ENCODE results near the gene MVB12B.
"Not testable (repeated sequence)": the region's sequence is repeated elsewhere in the genome, so short reads cannot be mapped to it uniquely, and the experiment has no call there.

Gene MVB12B, protein sequence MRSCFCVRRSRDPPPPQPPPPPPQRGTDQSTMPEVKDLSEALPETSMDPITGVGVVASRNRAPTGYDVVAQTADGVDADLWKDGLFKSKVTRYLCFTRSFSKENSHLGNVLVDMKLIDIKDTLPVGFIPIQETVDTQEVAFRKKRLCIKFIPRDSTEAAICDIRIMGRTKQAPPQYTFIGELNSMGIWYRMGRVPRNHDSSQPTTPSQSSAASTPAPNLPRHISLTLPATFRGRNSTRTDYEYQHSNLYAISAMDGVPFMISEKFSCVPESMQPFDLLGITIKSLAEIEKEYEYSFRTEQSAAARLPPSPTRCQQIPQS

DNA sequence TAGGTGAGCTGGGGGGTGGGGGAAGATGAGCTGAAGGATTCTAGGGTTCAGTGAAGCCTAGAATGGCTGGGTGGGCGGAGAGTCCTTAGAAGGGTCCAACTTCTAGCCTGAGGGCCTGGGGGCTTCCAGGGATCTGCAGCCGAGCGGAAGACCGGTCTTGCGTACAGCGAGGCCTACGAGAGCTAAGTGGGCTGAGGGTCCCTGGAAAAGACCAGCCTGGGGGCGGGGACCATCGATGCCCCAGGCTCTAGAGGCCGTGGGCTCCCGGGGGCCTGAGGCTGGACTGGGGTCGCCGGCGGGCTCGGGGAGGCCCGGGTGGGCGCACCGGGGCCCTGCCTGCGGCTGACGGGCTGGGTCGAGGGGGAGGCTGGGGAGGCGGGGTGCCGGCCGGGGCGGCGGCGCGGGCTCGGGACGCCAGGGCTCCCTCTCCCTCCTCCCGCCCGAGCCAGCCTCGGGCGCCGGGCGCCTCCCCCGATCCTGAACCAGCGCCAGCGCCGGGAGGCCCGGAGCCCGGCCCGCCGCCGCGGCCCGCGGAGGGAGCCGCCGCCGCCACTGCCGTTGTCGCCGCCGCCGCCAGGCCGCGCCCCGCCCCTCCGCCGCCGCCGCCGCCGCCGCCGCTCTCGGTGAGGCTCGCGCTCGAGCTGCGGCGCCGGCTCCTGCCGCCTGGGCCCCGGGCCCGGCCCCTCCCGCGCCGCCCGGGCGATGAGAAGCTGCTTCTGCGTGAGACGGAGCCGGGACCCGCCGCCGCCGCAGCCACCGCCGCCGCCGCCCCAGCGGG, at the start of gene MVB12B:
Gene MVB12B, plus strand, starts transcription at position 602 of the 778 bp plus-strand sequence. Its CDS starts 101 bp downstream, at position 703.
- DNase-seq: peak; percentile 55

GRCh38 chr9:126283799-126284465, 42.7 kb upstream of the MVB12B start:
- no peak for DNase-seq

- not testable (repeated sequence) for DNase-seq
Observed at GRCh38 chr9:126285652-126286051, 41.0 kb upstream of the MVB12B start.

DNA sequence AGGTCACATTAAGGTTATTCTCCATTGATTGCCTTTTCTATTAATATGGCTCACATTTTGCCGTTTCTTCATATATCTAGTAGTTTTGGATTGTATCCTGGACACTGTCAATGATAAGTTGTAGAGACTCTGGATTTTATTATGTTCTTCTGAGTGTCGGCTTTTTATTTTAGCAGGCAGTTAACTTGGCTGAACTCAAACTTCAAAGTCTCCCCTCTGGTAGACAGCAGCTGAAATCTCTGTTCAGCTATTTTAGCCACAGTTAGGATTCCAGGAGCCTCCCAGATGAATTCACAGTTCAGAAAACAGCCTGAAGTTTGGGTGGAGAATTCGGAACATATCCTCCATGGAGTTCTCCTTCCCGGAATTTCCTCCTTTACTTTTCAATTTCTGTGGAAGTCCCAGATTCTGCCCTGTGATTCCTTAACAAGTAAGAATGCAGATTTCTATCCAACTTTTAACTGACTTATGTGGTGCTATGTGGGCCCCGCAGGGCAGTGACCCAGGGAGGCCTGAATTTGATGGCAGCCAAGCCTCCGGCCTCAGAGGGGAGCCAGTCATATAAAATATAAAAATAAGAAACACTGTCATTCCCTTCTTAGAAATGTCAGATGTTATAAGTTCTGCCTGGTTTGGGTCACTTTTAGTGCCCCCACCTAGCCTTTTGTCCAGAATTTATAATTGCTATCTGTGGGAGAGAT, 39.3 kb upstream of the MVB12B start:
- DNase-seq: no peak

DNA sequence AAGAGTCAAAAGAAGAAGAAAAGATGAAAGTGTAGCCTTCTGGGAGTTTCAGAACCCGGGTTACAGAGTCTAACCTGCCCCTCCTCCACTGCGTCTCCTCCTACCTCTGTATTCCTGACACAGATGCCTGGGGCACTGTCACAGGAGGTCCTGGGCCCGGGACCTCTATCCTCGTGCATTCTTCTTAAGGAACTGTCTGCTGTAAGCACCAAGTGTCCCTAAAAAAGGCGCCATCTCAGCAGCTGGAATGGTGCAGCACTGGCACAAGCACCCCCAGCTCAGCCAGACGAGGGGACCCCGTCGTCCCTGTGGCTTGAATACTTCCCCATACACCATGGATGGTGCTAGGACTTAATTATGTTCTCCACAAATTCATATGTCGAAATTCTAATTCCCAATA, 35.8 kb upstream of the MVB12B start:
- no peak for DNase-seq

DNA sequence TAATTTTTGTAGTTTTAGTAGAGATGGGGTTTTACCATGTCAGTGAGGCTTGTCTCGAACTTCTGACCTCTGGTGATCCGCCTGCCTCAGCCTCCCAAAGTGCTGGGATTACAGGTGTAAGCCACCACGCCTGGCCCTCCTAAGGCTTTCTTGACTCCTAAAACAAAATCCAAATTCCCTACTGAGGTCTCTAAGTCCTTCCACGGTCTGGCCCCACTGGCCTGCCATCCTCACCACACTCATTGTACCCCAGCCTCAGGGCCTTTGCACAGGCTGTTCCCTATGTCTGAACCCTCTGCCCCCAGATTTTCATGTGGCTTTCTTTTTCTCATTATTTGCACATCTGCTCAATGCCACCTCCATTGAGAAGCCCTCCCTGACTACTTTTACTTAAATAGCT, 34.7 kb upstream of the MVB12B start:
- DNase-seq: no peak

DNA sequence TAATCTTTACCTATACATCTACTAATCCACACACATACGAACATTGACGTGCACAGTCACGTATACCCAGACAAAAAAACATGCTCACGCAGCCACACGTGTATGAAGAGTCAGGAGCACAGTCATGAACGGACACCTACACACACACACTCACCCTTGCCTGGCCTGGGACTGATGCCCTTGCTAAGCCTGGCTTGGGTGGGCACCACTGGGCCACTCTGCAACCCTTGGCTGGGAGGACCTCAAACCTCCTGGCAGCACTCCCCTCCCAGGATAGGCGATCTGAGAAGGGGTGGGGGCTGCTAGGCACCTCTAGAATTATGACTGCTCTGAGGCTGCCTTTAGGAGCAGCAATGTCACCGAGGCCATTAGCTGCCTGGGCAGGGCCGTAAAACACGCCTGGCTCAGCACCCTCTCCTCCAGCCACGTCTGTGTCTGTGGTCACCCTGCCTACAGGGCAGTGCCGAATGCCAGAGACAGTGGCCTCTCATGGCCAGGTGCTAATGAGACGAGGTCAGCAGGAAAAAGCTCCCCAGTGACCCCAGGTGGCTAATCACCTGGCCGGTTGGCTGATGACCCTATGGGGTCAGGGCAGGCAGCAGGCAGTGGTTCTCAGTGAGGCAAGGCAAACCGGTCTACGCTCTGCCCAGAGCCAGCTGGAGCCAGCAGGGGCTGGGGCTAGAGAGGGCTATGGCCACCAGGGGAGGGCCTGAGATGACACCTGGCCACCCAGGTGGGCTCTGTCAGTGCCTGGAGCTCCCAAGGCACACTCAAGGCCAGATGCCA, 33.7 kb upstream of the MVB12B start:
- no peak for DNase-seq

GRCh38 chr9:126293522-126293889, 33.1 kb upstream of the MVB12B start:
- no peak for DNase-seq

DNA sequence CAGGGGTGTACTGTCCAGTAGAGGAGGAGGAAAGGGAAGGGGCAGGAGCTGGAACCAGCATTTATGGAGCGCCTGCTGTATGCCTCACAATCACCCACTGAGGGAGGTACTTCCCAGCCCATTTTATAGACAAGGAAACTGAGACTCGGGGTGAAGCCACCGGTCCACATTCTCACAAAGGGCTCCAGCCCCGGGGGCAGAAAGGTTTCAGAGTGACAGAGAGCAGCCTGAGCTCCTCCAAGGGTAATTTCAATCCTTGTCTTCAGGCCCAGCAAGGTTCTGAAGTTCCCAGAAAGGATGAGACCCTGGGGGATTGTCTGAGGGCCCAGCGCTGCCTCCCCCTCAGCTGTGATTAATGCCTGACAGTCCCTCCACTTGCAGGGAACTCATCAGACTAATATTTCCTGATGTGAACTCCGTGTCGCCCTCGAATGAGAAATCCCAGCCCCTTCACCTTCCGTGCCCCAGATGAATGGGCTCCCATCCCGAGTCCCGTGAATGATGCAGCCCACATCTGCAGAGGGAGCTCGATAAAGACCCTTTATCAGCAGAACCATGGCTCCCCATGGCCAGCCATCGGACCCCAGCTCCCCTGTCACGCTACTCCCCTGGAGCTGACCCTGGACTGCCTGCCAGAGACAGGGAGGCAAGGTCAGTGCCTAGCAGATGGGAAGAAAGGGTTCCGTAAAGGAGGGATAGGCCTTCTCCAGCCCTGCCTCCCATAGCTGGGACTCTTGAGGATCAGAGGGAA, 32.1 kb upstream of the MVB12B start:
- DNase-seq: no peak

- DNase-seq: no peak
Observed at GRCh38 chr9:126295082-126295477, 31.5 kb upstream of the MVB12B start.

GRCh38 chr9:126295516-126295915, 31.1 kb upstream of the MVB12B start:
- no peak for DNase-seq

- DNase-seq: no peak
Observed at GRCh38 chr9:126295936-126296600, 30.6 kb upstream of the MVB12B start.

- no peak for DNase-seq
Observed at GRCh38 chr9:126296687-126297086, 29.9 kb upstream of the MVB12B start.

DNA sequence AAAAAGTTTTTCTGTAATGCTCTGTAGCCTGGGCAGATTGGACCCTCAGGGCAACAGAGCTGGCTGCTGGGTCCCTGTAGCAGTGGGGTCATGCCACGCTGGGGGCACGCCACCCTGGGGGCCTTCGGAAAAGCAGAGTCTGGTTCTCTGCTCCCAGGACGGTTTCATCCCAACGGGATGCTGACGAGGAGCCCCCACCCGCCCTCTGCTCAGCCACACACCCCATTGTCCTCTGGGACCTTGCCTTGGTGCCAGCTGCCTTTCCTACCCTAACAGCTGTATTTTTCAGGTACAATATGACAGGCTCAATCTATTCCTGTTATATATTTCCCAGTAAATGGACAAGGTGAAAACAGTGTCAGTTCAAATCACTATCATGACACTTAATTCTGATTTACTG, 29.0 kb upstream of the MVB12B start:
- DNase-seq: no peak

DNA sequence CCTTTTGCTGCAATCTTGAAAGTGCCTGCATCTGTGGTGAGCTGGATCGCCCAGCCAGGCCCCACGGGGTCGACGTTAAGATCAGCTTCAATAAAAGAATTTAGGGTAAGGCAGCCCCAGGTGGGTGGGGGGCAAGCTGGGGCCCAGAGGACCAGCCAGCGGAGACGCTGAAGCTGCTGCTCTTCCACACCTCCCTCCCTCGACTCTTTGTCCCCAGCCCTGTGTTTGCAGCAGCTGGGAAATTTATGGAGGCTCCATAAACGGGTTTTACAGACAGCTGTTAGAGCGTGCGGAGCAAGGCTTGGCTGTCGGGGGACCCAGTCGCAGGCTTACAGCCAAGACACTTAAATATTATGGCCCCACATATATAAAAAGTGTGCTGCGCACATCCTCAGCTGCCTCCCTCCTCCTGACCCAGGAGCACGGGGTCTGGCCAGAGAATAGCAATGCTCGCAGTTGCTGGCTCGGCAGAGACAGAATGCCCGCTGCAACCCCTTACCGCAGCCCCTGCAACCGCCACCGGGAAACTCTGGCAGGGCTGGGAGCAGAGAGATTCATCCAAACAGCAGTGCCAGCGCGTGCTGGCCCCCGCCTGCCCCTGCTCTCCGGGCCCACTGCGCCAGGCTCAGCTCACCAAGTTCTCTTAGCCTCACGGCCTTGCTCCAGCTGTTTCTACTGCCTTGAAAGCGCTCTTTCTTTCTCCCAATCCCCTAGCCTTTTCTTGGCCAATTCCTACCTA, 28.4 kb upstream of the MVB12B start:
- no peak for DNase-seq

DNA sequence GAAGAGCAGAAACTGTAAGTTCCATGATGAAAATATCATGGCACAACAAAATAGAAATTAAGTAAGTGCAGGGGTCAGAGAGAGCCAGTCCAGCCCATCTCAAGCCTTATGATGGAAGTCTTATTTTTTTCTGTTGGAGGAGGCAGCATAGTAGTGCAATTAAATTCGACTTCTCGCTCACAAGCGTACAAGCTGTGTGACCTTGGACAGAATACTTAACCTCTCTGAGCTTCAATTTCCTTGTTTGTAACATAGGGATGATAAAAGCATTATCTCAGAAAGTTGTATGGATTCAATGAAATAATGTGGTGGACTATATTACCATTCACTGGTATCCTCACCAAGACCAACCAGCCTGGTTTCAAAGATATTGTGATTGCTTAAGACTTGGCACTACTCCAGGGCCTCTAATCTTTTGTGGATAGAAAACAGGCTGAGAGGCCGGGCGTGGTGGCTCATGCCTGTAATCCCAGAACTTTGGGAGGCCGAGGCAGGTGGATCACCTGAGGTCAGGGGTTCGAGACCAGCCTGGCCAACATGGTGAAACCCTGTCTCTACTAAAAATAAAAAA, 26.8 kb upstream of the MVB12B start:
- no peak for DNase-seq

- DNase-seq: no peak
Observed at GRCh38 chr9:126301196-126301595, 25.4 kb upstream of the MVB12B start.

GRCh38 chr9:126301985-126302603, 24.5 kb upstream of the MVB12B start:
- DNase-seq: peak; percentile 42

GRCh38 chr9:126302730-126303129, 23.9 kb upstream of the MVB12B start:
- no peak for DNase-seq

Data from activated naive CD4-positive, alpha-beta T cell treated with Interleukin-2 at 50 U/mL for 16 hours (primary cell).